Kidney tubule cell (primary cell): ENCODE measurements around the gene RNF31.

Experiments
- DNase-seq: peaks from one replicate; pipeline ENCODE4 v3.0.0-alpha.2; 2018; ENCODE audit warnings: low spot score

The RNF31 gene

DNA sequence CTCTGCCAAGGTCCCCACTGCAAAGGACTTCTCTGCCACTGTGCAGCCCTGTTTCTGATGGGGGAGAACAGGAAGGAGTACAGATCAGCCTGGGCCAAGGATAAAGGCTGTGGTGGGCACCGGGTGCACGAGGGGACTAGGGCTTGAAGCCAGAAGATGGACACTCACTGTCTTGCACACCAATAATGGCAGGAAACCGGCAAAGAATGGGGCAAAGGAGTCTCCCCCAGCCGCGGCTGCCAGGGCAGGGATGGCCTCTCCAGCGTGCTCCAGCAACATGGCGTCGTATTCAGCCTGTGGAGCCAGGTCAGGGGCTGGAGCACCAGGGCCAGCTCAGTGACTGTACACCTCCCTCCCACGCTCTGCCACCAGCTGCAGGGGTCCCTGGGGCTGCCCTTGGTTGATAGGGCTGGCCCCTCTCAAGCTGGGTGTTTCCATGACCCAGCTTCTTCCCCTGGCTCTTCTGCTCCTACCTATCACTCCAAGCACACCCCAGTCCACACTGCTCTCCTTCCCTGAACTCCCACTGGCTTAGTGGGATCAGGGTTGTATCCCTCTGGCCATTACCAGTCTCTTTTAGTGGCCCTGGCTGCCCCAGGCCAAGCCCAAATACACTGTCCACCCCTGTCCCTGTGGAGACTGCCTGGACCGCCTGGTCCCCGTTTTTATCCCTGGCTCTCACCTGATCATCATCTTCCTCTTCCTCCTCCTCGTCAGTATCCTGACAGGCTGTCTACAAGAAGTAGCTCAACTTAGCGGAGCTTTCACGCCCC is 35.0 kb downstream of the RNF31 start:
- DNase-seq = no peak

- no peak for DNase-seq
Observed at GRCh38 chr14:24183014-24183481, 35.8 kb downstream of the RNF31 start.

- DNase-seq = no peak
Observed at GRCh38 chr14:24184104-24184970, 37.0 kb downstream of the RNF31 start.

- no peak for DNase-seq
Observed at GRCh38 chr14:24185026-24185425, 37.7 kb downstream of the RNF31 start.

- no peak for DNase-seq
Observed at GRCh38 chr14:24185741-24186140, 38.4 kb downstream of the RNF31 start.

GRCh38 chr14:24186831-24187538 is 39.7 kb downstream of the RNF31 start:
- DNase-seq = no peak

DNA sequence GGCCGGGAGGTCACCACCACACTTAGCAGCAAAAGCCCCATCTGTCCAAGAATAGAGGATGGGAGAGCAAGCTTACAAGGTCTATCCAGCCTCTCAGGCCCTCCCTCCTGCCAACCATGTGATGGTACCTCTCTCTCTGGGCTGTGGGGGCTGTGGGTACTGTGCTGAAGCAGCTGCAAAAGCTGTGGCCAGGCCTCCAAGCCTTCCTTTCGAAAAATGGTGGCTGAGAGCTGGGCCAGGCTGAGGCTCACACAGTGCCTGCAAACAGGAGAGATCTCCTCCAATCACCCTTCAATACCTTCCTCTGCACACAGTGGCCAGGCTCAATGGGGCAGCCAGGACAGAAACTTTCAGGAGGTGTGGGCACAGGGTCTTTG is 40.2 kb downstream of the RNF31 start:
- DNase-seq = no peak

DNA sequence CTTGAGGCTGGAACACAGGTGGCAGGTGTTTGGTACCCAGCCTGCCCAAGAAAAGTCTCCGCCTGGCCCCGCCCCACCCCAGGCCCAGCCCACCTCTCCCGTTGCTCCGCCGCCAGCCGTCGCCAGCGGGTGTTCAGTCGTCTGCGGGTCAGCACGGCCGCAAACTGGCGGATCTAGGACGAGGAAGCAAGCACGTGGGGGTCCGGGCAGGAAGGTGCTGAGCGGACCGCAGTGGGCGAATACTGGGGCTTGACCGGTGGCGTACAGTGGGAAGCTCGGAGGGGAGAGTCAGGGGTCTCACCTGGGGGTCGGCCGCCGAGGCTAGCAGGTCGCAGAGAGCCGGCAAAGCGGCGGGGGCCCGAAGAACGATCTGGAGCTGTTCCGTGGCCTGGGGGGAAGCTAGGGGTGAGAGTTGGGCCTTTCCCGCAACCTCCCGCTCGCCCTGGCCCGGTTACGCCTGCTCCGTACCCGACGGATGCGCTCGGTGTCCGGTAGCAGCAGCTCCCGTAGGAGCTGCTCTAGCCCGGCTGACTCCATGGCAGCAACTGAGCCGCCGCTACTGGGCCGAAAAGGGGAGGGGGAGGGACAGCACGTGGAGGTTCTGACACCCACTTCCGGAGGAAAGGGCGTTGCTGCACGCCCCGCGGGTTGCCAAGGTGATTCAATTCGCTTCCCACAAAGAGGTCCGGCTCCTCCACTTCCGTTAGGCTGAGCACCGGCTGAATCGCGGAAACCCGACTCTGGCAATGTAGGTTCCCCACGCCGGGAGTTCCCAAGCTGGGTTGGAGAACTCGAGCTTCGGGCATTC is 41.2 kb downstream of the RNF31 start, which contains the start of gene IPO4:
TSS of gene IPO4 (minus strand) at position 566 of the 808 bp plus-strand sequence. CDS start at position 537, 29 bp downstream.
- peak; percentile 97 for DNase-seq

- no peak for DNase-seq
Observed at GRCh38 chr14:24189059-24189375, 41.7 kb downstream of the RNF31 start.

DNA sequence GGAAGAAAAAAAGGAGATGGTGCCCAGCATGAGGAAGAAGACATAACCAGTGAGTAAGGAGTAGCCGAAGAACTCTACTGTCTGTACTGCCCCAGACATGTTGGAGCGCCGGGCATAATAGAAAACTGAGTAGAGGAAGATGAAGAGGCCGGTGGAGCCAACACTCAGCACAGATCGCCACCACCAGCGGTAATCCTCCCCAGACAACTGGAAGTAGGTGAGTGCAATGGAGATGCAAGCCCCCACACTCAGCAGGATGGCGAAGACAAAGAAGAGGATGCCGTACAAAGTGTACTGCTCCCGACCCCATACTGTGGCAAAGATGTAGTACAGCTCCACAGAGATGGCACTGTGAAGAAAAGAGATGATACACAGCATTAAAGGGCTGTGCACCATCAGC is 42.2 kb downstream of the RNF31 start:
- DNase-seq = no peak

- DNase-seq = no peak
Observed at GRCh38 chr14:24190416-24190815, 43.1 kb downstream of the RNF31 start.

DNA sequence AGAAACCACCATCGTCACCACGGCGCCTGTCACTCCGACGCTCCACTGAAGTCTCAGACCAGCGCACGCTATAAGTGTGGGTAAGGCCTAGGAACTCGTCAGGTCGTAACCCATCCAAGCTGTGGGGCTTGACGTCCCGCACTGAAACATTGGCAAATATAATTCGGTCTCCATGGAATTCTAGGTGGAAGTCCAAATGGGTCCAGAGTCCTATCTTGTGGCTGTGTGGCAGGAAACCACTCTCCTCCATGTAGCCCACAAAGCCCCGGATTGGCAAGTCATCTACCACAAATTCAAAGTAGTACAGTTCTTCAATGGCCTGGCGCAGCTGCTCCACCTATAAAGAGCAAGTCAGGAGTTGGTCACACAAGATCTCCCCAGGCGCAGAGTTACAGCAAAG is 45.6 kb downstream of the RNF31 start:
- no peak for DNase-seq

DNA sequence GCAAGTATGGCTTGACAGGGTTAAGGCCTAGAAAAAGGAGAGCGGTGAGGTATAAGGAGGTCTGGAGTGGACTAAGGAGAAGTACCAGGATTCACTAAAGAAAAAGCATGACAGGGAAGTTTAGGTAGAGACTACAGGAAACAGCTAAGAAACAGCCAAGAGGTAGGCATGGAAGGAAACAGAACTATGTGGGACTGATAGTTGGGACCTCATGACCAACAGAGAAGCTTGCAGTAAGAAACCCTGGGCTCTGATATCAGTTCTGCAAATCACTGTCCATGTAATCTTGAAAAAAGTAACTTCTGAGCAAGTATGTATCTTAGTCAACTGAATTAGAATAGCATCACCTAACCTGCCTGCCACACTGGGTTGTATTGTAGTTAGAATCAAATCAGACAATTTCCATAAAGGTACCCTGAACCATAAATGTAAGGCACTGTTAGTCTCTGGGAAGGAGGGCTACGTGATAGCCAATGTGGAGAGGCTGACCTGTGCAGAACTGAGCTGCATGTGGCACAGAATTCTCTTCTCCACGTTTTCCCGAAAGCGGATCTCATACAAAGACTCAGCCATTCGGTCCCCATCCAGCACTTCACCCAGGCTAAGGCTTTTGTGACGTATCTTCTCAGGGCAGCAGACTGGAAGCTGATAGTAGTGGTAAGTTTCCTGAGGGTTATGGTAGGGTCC is 47.0 kb downstream of the RNF31 start:
- DNase-seq = no peak

GRCh38 chr14:24194873-24195185 is 47.5 kb downstream of the RNF31 start:
- DNase-seq = no peak

DNA sequence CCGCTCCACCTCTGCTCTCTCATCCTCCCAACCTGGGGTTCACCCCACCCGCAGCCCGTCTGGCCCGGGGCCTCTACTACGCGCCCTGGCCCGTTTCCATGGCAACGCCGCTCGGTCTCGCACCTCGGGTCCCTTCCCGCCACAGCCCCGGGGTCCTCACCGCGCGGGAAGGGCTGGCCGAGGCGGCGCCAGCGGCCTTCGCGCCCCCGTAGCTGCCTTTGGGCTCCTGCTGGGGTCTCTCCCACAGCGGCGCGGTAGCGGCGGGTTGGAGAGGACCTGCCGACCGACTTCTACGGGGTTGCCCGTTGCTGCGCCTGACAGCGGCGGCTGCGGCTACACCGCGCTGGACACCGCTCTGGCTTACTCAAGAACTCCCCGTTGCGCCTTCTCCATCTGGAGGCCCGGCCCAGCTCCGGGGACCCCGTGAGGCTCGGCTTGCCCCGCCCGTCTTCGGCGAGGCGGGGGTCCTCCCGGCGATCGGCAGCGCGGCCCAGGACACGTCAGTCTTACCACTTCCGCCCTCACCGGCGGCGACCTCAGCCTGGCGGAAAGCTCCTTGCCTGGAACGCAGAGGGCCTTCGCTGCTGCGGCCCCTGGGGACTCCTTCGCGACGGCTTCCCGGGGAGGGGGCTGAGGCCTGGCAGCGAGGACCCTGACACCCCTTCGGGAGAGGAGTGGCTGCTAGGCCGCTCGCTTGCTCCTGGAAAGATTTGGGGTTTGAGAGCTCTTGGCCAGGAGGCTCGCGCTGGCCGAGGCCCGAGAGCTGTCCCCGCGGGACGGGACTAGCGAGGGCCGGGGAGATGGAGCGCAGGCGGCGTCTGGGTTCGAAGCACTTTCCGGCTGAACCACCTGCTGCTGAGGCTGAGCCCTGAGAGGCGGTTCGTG is 48.1 kb downstream of the RNF31 start, which contains the start of gene TM9SF1:
TSS of gene TM9SF1 (minus strand) at position 256 of the 885 bp plus-strand sequence. CDS start 422 bp downstream, outside the sequence.
- DNase-seq = peak; percentile 91

DNA sequence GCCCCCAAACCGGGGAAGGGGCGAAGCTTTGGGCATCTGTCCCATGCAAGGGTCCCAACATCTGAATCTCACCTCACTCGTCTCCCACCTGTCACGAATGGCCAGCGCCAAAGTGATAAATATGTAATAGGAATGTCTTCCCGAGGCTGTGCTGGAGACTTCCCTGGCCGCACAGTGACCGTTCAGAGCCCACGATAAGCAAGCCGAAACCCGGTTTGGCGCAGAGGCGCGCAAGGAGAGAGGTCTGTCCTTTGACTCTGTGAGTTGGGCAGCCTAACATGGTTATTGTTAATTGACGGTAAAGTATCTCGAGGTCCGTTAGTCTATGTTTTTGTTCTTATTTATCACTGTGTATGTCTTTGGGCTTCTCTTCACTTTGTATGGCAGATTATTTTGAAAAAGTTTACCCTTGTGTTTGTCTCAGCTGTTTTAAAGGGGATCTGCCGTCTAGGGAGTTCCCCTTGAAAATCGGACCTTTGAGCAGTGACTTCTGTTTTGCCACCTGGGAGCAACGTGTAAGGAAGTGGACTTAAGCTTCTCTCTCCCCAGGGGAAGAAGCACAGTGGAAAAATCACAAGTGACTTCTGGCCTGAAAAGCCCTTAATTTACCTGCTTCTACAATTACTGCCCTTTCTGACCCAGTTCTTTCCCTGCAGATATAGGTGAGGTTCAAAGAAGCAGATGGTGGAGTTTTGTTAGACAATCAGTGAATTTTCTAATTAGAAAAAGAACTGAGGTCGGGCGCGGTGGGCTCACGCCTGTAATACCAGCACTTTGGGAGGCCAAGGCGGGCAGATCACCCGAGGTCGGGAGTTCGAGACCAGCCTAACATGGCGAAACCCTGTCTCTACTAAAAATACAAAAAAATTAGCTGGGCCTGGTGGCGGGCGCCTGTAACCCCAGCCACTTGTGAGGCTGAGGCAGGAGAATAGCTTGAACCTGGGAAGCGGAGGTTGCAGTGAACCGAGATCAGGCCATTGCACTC is 49.1 kb downstream of the RNF31 start:
- DNase-seq = peak; percentile 46

DNA sequence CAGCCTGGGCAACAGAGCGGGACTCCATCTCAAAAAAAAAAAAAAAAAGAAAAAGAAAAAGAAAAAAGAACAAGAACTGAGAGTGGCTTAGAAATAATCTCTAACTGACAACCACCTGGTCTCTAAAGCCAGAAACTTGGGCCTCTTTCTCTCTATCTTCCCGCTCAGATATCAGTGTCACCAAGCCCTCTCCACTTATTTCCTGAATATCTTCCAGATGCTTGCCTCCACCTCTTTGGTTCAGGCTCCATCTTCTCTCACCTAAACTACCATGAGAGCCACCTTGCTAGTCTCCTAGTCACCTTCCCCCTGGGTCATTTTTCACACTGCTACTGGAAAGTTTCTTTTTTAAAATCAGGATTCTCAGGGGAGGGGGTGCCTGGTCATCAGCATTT is 49.8 kb downstream of the RNF31 start:
- DNase-seq = no peak

DNA sequence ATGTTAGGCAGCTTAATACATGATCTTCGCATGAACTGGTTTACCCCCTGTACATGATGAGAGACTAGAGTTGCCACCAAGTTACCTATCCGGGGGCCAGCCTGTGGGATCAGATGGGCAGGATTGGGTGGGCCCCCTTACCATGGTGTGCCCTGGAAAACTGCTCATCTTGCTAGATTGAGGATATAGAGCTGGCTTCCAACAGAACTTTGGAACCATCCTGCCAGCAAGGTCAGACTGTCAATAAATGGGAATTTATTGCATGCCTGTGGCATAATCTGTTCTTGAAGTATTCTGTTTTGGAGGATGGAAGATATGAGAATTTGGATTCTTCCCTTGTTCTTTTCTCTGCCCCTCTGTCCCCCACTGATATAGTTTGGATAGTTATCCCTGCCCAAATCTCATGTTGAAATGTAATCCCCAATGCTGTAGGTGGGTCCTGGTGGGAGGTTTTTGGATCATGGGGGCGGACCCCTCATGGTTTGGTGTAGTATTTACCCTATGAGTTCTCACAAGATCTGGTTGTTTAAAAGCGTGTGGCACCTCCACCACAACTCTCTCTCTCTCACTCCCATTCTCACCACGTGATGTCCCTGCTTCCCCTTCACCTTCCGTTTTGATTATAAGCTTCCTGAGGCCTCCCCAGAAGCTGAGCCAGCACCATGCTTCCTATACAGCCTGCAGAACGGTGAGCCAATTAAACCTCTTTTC is 51.7 kb downstream of the RNF31 start:
- DNase-seq = no peak
